Measurements from ENCODE around the gene RFLNA.

RFLNA gene

GRCh38 chr12:124361996-124362395, 67.1 kb downstream of the RFLNA start:
- DNase-seq: no peak

- DNase-seq: no peak
Observed at GRCh38 chr12:124363353-124363965, 68.6 kb downstream of the RFLNA start.

GRCh38 chr12:124364543-124364942, 69.7 kb downstream of the RFLNA start:
- no peak for DNase-seq
